ENCODE measurements around the gene RFT1.
"Not testable (repeated sequence)": the region's sequence is repeated elsewhere in the genome, so short reads cannot be mapped to it uniquely, and the experiment has no call there.

The RFT1 gene

DNA sequence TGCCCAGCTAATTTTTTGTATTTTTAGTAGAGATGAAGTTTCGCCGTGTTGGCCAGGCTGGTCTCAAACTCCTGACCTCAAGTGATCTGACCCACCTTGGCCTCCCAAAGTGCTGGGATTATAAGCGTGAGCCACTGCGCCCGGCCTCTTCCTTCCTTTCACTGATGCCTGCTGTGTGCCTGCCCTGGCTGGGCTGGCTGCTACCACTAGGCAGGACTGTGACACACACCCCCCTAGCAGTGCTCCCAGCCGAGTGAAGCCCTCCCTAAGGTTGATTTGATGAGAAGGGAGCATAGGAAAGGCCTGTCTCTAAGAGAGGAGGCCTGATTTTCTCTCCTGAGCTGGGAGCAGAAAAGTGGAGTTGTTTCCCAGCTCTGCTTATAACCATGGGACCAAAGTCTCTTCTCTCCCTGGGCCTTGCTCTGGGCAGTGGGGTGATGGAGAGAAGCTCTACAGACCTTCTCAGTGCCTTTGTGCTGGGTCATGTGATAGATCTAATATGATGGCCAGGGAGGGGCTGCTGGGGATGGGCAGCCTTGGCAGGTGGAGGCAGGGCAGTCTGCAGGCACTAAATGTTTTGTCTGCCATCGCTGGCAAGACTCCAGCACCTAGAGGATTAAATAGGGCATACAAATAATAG is 64.3 kb downstream of the RFT1 start:
- DNase-seq (ENCODE audit: low spot score), result no peak

DNA sequence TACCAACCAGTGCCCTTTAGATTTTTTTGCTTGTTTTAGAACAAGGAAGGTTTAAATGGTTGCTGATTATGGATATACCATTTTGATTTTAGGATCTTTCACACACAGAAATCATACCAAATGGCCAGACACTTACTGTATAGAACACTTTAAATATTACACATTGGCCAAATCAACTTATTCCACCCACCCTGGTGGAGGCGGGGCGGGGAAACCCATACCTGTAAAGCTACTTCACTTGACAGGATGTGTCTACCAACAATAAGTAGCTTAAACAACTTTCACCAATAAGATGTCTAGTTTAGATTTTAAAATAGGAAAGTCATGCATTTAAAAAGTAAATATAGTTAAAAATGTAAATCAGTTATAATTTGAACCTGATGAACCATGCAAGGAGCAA is 67.3 kb downstream of the RFT1 start:
- DNase-seq (ENCODE audit: low spot score), result no peak

DNA sequence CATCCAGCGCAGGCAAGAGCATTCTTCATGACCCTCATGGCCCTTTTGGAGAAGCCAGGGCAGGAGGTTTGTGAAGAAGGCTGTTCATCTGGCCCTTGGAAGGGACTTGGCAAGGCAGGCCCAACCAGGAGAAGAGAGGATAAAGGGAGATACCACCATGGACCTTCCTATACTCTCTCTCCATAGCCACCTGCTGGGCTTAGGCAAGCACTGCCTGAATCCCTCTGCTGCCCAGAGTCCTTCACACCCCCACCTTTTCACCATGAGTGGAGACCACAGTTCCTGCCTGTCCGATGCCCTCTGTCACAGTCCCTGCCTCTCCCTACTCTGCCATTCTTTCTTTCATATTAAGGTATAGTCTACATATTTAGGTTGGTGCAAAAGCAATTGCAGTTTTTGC is 73.8 kb downstream of the RFT1 start:
- DNase-seq (ENCODE audit: low spot score), result no peak

- not testable (repeated sequence) for DNase-seq (ENCODE audit: low spot score)
These were observed 76.0 kb downstream of the RFT1 start for GRCh38 chr3:53054233-53054632.

DNA sequence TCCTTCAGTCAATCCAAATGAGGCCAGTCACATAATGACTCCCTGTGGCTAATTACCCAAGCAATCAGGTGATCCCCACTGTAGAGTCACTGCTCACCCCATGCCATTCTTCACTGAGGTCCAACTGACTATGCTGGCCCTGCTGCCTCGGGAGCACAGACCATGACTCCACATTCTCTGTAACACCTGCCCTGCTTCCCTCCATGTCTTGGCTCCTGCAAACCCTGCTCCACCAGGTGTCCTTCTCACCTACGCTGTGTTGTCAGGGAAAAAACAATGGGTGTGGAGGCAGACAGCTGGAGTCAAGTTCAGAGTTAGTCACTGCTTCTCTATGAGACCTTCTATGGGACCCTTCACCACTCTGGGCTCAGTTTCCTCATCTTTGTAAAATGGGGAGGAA is 78.3 kb downstream of the RFT1 start:
- no peak for DNase-seq (ENCODE audit: low spot score)

GRCh38 chr3:53049987-53050386 is 80.2 kb downstream of the RFT1 start:
- no peak for DNase-seq (ENCODE audit: low spot score)

- DNase-seq (ENCODE audit: low spot score), result peak; percentile 69
These were observed 83.8 kb downstream of the RFT1 start for GRCh38 chr3:53046171-53047170.

GRCh38 chr3:53045518-53046170 is 84.6 kb downstream of the RFT1 start, which contains the start of gene SFMBT1:
Gene SFMBT1 (minus strand): TSS chr3:53046073. CDS start chr3:52969128, 76,945 bp downstream.
- DNase-seq (ENCODE audit: low spot score), result peak; percentile 80

- DNase-seq (ENCODE audit: low spot score), result peak; percentile 68
These were observed 85.3 kb downstream of the RFT1 start for GRCh38 chr3:53044711-53045517.

DNA sequence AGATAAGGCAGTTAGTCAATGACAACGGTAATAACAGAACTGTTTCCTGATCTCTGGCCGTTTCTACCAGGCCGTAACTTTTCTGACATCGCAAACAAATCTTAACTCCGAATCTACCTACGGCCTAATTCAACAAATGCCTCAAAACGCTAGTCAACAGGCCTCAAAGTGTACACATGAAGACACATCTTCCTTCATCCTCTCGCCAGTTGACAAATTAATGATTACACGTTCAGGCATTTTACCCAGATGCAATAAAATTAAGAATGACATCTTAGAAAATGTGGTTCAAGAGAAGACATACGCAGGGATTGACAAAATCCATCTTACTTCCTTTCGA is 85.9 kb downstream of the RFT1 start:
- DNase-seq (ENCODE audit: low spot score), result no peak

DNA sequence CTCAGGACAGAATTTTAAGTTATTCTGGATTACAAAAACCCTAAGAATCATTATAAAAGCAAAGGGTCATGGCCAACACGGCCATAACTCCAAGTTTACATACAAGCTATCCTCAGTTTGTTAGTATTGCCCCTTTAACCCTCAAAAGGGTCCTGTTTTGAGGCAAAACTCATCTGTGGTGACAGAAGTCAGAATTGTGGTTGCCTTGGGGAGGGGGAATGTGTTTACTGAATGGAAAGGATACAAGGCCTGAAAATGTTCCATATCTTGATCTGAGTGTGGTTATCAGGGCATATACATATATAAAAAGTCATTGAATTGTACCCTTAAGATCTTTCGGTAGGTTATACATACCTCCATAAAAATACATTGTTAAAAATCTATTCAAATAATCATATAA is 86.5 kb downstream of the RFT1 start:
- DNase-seq (ENCODE audit: low spot score), result no peak

DNA sequence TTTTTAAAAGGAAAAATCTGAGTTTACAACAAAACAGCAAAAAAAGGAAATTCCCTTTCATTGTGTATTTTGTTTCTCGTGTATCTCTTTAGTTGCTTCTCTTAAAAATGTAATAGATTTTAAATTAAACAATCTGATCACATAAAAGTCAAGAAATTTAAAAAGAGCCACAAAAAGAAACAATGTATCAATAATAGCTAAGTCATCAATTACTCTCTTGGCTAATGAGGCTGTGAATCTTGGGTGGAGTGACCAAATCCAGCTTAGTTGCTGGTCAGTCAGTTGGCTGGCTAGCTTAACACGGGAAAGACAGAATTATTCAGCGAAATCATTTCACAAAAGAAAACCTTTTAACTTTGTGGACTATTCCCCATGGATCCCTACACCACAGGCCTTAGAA is 87.6 kb downstream of the RFT1 start:
- DNase-seq (ENCODE audit: low spot score), result no peak

DNA sequence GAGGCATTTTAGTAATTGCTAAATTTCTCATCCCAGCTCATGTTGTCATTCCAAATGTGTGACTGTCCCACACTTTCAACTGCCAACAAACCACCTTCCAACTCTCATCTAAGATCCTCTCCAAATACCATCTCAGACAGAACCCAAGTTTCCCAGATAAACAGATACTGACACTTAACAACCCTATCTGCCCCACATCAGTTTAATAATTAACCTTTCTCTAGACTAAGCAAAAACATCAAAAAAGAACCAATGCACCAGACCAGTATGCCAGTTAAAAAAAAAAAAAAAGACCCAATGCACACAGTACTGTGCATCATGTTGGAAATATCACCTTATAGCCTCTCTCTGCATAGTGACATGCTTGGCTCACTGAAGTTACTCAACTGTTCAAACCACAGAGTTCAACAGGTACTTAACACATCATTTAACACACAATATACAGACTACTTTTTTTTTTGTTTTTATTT is 89.8 kb downstream of the RFT1 start:
- no peak for DNase-seq (ENCODE audit: low spot score)

GRCh38 chr3:53039376-53039752 is 90.9 kb downstream of the RFT1 start:
- no peak for DNase-seq (ENCODE audit: low spot score)

GRCh38 chr3:53038679-53039375 is 91.4 kb downstream of the RFT1 start:
- DNase-seq (ENCODE audit: low spot score), result no peak
